DMS79 treated with DMSO at 0.1 percent for 48 hours (cell line): ENCODE data around the gene PDCD4.
"Not testable (repeated sequence)": the region's sequence is repeated elsewhere in the genome, so short reads cannot be mapped to it uniquely, and the experiment has no call there.

Experiments used
- DNase-seq: peaks from one replicate; lab custom pipeline; 2025; lab: John Stamatoyannopoulos, UW

The PDCD4 gene

DNA sequence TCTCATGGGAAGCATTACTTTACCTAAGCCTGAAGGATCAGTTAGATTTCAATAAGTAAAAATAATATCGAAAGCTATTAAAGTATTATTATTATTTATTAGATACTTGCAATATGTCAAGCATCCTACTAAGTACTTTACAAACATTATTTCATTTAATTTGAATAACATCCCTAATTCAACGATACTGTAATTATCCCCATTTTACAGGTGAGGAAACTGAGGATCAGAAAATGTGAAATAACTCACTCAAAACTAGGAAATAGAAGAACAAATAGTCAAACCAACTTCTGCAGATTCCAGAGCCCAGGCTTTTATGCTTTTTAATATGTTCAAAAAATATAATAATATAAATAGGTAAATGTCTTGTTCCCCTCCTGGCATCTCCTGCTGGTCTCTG is 10.3 kb upstream of the PDCD4 start:
- no peak for DNase-seq

DNA sequence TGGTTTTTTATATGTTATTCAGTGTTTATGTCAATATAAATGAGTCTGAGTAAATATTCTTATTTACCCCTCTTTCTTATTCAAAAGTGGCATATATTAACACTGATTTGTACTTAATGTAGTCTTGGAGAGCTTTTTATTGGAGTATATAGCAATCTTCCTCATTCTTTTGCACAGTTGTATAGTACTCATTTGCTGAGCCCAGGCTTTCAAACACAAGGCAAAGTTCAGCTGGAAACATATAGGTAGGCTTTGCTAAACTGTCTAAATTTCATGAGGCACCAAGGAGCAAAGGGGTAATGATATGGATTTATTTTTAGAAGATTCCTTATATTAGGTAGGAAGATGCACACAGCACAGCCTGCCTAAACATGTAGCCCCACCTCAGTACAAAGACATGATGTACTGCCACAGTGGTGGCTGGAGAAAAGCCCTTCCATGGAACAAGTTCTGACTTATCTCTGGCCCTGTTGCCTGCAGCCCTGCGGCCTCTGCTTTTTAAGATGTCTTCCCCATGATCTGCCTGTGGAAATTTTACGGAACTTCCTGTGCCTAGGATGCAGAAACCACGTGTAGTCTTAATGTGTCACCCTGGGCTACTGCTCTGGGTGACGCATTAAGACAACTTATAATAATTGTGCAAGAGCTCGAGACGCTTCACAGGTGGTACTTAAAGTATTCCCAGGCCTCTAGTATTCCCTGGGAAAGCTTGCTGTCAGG is 9.6 kb upstream of the PDCD4 start:
- DNase-seq, result no peak

GRCh38 chr10:110862961-110863360 is 8.8 kb upstream of the PDCD4 start:
- DNase-seq, result no peak

DNA sequence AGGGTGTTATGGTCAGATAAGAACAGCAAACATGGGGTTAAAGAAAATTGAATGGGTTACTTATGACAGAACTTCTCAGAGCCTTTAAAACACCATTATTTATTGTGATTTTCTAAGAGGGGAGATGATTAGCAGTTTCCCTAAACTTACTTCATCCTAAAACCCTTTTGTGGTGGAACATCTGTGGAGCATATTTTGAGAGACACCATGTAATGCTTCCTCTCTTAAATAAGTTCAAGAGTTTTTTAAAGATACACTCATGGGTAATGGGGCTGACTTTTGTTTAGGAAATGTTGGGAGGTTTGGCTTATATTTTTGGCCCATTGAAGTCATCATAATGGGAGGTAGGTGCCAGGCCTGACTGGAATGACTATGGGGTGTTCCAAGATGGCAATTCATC is 8.4 kb upstream of the PDCD4 start:
- no peak for DNase-seq

DNA sequence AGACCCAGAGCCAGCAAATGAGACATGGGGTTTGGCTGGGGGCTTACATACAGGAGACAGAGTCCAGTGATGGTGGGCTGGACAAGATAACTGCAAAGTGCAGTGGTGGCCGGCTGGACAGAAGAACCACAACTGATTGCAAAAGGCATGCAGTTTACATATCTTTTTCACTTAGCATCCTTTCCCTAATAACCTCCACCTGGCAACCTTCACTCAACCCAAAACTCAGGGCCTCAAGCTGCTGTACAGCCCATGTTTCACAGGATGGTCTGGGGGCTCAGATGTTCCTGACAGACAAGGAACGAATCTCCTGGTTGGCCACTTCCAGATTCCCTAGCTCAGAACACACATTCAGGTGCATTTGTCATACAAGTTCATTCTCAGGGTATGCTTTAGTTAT is 7.8 kb upstream of the PDCD4 start:
- DNase-seq, result no peak

DNA sequence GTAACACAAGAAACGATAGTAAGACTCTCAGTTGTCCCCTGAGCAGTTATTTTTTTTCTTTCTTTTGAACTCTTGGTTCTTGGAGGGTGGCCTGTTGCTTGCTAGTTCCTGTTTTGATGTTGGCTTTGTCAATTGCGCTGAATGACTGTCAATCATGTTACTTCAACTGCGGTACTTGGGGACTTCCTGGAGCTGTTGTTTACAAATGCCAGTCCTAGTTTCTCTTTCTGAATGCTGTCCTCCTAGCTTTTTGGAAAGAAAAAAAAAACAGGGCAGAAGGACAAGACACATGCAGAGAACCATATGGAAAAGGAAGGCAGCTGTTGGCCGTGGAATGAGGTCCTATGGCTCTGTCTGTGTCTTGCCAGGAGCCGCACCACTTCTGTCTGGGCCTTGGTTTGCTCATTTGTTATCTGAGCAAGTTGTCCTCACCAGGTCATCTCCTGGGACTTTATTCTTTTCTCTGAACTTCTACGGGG is 7.0 kb upstream of the PDCD4 start:
- DNase-seq, result no peak

GRCh38 chr10:110865186-110865808 is 6.4 kb upstream of the PDCD4 start:
- DNase-seq, result no peak

GRCh38 chr10:110865809-110866482 is 5.8 kb upstream of the PDCD4 start:
- no peak for DNase-seq

GRCh38 chr10:110867011-110867806 is 4.5 kb upstream of the PDCD4 start:
- not testable (repeated sequence) for DNase-seq

- no peak for DNase-seq
These were observed 3.8 kb upstream of the PDCD4 start for GRCh38 chr10:110867807-110868465.

DNA sequence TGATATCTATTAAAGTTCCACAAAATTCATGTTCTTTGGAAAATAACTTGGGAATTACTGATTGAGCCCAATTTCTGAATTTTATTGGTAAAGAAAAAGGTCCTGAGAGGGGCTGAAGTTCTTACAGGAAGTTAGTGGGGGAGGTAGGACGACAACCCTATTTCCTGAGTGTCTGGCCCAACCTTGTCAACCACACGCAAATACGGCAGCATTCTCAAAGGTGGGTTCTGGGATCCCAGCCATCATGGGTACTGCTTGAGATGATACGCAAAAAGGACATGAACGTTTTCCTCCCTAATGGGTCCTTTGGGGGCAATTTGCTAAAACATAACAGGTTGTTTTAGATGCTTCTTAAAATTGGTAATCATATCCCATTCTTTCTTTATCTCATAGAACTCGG is 2.7 kb upstream of the PDCD4 start:
- no peak for DNase-seq

DNA sequence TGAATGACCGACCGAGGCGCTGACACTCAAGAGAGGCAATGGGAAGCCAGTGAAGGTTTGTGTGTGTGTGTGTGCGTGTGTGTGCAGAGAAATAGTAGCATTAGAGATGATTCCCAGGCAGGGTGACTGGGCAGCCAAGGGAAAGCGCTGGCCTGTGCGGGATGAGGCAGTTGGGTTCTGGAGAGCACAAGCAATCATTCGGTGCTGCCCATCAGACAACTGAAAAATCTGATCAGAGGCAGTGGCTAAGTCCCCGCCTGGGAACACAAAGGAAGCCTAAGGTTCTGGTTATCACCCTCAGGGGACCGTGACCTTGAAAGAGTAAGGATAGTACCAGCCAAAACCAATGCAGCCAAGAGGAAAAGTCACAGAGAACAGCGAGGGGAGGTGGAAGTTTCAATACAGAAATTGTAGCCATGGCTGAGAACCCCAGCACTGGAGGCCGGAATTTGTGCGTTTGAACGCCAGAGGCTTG is 868 bp upstream of the PDCD4 start:
- DNase-seq, result no peak

DNA sequence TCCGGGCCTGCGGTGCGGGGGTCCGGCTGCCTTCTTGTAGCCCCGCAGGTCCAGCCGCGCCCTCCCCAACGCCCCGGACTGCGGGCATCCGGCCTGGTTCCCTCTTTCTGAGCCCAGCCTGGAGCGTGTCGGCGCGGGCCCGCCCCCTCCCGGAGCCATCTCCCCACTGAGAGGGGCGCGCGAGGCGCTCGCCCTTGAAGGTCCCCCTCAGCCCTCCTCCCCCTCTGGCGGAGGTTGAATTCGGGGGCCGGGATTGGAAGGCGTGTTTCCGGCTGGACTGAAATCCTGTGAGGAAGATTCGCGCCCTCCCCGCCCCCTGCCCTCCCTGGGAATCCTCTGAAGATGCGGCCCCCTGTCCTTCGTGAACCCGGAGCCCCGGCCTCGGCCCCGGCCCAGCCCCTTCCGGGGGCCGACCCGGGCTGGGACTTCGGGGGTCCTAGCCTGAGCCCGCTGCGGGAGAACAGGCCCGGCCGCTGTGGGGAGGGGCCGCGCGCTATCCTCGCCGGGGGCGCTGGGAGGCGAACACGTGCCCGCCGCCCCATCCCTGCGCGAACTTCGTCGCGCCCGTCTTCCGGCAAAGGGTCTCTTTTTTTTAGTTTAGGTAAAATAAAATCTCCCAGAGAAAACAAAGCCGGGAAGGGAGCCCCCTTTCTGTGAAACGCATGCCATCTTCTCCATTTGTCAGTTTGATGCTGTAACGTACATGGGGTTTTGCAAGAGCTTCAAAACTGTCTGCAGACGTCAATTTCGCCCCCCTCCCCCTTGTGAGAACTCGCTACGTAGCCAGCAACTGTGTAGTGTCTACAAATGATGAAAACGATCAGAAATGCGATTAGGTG is 636 bp downstream of the PDCD4 start:
- DNase-seq, result peak; percentile 30

DNA sequence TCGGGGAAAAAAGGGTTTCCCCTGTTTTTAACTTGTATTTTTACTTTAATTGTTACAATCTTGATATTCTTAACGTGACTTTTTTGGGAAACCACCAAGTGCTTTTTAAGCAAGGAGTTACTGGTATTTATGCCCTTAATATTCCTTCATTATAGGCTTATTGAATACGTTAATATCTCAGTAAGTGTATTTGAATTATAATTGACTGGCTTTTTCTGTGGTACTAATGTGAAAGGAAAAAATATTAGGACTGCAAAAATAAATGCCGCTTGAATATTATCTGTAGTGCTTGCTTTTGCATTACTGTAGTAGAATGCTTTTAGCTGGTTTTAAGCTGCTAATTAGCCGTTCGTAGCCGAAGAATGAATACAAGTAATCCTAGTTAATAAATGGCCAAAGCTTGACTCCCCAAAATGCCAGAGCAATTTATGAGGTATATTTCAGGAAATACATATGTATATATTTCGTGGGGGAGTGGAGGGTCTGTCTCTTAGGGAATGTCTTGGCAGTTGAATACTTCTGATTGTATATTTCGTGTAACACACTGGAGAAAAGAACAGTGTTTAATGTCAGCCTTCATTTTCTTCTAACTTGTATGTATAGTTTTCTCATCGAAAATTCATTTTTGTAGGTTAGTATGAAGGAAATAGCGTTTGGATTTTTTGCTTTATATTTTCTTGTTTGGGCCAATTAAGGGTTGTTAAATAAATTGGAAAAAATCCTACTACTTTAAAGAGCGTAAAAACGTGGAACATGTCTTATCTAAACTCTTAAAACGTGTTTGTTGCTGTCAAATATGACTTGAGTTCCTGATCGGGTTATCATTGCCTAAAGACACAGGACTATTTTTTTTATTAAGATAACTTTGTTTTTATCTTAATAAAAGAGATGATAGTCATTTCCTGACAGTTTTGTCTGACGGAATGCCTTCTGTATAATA is 1.5 kb downstream of the PDCD4 start:
- peak; percentile 19 for DNase-seq

DNA sequence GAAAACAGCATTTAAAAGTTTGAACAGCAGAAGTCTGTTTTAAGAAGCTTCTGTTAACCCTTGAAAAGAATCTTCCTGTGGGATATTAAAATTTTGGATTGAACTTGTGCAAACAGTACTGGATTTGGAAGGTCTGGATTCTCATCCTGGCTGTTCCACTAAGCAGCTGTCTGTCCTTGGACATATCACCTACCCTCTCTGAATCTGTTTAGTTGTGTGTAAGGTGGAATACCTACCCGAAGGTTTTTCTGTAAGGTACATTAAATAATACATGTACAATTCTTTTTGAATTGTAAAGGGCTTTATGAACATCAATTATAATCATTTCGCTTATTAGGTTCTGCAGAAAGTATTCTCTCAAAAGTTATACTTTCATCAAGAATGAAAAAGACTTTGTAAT is 2.2 kb downstream of the PDCD4 start:
- no peak for DNase-seq

- no peak for DNase-seq
These were observed 4.3 kb downstream of the PDCD4 start for GRCh38 chr10:110876000-110876399.

DNA sequence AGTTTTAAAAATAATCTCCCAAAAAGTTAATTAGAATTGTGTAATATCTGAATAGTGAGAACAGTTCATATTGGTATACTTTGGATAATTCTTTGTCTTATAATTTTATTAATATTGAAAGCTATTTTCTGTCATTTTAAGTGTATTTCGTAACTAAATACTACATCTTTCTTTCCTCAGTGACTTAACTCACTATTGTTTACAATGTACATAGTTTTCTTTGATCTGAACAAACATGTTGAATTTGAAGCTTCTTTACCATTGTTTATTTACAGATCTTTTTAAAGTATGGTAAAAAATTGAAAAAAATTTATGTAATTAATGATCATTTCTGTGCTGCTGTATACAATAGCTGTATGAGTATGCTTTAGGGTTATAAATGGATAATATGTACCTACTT is 5.1 kb downstream of the PDCD4 start:
- DNase-seq, result no peak

DNA sequence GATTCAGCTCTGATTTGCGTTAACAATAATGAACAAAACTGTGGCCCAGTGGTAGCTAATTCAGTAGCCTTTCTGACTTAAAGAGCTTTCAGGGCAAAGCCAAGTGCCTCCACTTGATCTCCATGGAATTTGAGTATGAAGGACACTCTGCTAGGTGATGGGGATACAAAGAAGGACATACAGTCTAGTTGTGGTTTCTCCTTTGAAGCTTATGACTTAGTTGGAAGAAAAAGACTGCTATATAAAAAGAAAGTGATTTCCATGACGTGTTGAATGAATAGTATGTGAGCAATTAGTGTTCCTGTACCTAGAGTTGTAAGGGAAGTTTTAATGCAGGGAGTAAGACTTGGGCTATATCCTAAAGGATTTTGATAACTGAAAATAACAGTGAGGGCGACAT is 8.3 kb downstream of the PDCD4 start:
- no peak for DNase-seq

DNA sequence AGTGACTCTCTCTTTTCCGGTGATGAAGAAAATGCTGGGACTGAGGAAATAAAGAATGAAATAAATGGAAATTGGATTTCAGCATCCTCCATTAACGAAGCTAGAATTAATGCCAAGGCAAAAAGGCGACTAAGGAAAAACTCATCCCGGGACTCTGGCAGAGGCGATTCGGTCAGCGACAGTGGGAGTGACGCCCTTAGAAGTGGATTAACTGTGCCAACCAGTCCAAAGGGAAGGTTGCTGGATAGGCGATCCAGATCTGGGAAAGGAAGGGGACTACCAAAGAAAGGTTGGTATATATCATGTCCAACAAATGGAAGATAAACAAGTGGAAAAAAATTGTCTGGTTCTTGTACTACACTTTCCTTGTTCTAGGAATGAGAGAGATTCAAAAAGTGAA is 9.5 kb downstream of the PDCD4 start:
- no peak for DNase-seq

DNA sequence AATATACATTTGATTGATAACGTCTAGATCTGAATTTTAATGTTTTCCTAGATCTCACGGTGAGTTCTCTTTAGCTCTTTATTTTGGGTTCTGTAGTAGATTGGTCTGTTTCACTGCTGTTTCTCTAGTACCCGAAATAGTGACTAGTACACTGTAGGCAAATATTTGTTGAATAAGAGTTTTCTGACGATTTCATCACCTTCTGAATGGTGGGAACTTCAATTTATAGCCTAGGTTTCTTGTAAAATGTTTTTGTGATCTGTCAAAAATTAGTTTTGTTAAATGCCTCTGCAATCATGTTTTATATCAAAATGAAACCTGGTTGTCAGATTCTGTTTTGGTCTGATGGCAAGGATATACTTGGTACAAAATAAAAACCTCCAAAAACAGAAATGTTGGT is 10.2 kb downstream of the PDCD4 start:
- DNase-seq, result no peak
